ENCODE measurements around the gene TOPORS. TPM values are rescaled to one million over a fixed set of nuclear protein-coding genes. Genes with fewer than 3 reads are reported as not detected.

The TOPORS gene
- total and polyA plus RNA-seq, 4 donors = 4.8 to 19.9 (median 10.4) TPM

GRCh38 chr9:32571969-32572899, 19.8 kb upstream of the TOPORS start:
- Histone ChIP-seq H3K27me3 (ENCODE audit: control insufficient read depth in 4 of 4, insufficient read depth in 4 of 4, low read length in 3 of 4) (no peaks in the 10 kb centered on the region), H3K4me1 (ENCODE audit: control insufficient read depth in 4 of 4, insufficient read depth in 4 of 4, low read length in 3 of 4) (peaks cover 3 to 24% (median 16%) of the 10 kb centered on the region in 4 donors), H3K27ac (ENCODE audit: low read depth in 1 of 2, low read length in 2 of 2) (peak overlapping the region; percentile 79 to 91), H3K4me3 (ENCODE audit: low read depth in 1 of 3, low read length in 3 of 3) (peak overlapping the region; percentile 85 to 98 (median 90)), H3K9ac (ENCODE audit: low read depth in 1 of 2, low read length in 2 of 2) (peak overlapping the region; percentile 81 to 90), H3K36me3 (ENCODE audit: control insufficient read depth in 4 of 4, insufficient read depth in 3 of 4, low read depth in 1 of 4, low read length in 3 of 4) (peaks cover 0 to 11% (median 1%) of the 10 kb centered on the region in 4 donors), H3K9me3 (ENCODE audit: control insufficient read depth in 4 of 4, low read length in 3 of 4) (no peaks in the 10 kb centered on the region)
- WGBS = 2% methylated on average over 17 of the region's 17 CpGs
- DNase-seq (ENCODE audit: low spot score) = peak; percentile 60
- TF ChIP-seq HNF4G (IDR thresholded peaks at IDR 0.05) (no peak), RAD21 (IDR thresholded peaks at IDR 0.05) (peak; percentile 71 to 80), ATF3 (IDR thresholded peaks at IDR 0.05) (no peak), CTCF (IDR thresholded peaks at IDR 0.05; ENCODE audit: low read depth, low read length, missing input control) (peak; percentile 53), NR2F2 (IDR thresholded peaks at IDR 0.05) (no peak), YY1 (IDR thresholded peaks at IDR 0.05) (no peak), ZBTB33 (IDR thresholded peaks at IDR 0.05) (no peak), SP1 (IDR thresholded peaks at IDR 0.05) (no peak), REST (IDR thresholded peaks at IDR 0.05) (no peak), RXRA (IDR thresholded peaks at IDR 0.05) (no peak), HNF4A (conservative IDR thresholded peaks at IDR 0.05) (no peak)

GRCh38 chr9:32570262-32570661, 17.9 kb upstream of the TOPORS start:
- Histone ChIP-seq H3K4me1 (ENCODE audit: control insufficient read depth in 4 of 4, insufficient read depth in 4 of 4, low read length in 3 of 4) (peaks cover 3 to 24% (median 16%) of the 10 kb centered on the region in 4 donors), H3K4me3 (ENCODE audit: low read depth in 1 of 3, low read length in 3 of 3) (no peak overlapping the region), H3K9ac (ENCODE audit: low read depth in 1 of 2, low read length in 2 of 2) (peak overlapping the region in 1 of 2 donors; percentile 8), H3K27me3 (ENCODE audit: control insufficient read depth in 4 of 4, insufficient read depth in 4 of 4, low read length in 3 of 4) (no peaks in the 10 kb centered on the region), H3K36me3 (ENCODE audit: control insufficient read depth in 4 of 4, insufficient read depth in 3 of 4, low read depth in 1 of 4, low read length in 3 of 4) (peaks cover 3 to 27% (median 8%) of the 10 kb centered on the region in 4 donors), H3K9me3 (ENCODE audit: control insufficient read depth in 4 of 4, low read length in 3 of 4) (no peaks in the 10 kb centered on the region), H3K27ac (ENCODE audit: low read depth in 1 of 2, low read length in 2 of 2) (no peak overlapping the region)
- no peak for DNase-seq (ENCODE audit: low spot score)
- WGBS = 94% methylated on average over 4 of the region's 4 CpGs
- TF ChIP-seq GABPA (IDR thresholded peaks at IDR 0.05 in 1 of 2, conservative IDR thresholded peaks at IDR 0.05 in 1 of 2) = no peak
- no peak for TF ChIP-seq SP1 (IDR thresholded peaks at IDR 0.05)
- TF ChIP-seq RXRA (IDR thresholded peaks at IDR 0.05) = no peak
- TF ChIP-seq MAX (IDR thresholded peaks at IDR 0.05) = no peak
- no peak for TF ChIP-seq FOXA2 (IDR thresholded peaks at IDR 0.05)
- no peak for TF ChIP-seq FOXA1 (IDR thresholded peaks at IDR 0.05)
- TF ChIP-seq ZBTB33 (IDR thresholded peaks at IDR 0.05) = no peak
- TF ChIP-seq JUND (IDR thresholded peaks at IDR 0.05) = no peak
